Measurements from ENCODE around the gene NHLH1. TPM values are rescaled to one million over a fixed set of nuclear protein-coding genes. Genes with fewer than 3 reads are reported as not detected.

Gene NHLH1
- total and polyA plus RNA-seq, 2 donors (not counting 3 experiments of a cell fraction or from before 2014, with no cell fraction given) = 0.46 TPM

DNA sequence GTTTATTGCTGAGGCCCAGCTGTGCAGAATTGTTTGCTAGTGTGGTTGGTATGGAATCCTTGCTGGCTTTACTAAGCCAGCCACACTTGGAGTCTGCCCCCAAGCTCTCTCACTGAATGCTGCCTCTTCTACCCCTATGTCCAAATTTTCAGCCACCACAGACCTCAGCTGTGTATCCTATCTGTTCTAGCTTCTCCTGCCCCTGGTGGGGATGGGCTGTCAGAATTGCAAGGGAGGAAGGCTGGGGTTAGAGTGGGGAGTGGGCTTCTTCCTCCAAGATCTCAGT lies 4.4 kb downstream of the NHLH1 start:
- POLR2A ChIA-PET = no interaction called here
- dilution Hi-C loops (cut with MboI; ENCODE audit: extremely low pct_ligation_motif_present, low sequenced_read_pairs) (no loop called here), intact Hi-C loops (cut with micrococcal nuclease) (no loop called here)
- H3K27ac ChIP-seq (ENCODE audit: insufficient read depth, low read depth, low read length) = no peak overlapping the region
- CTCF ChIA-PET = interaction anchor here (1.1 to 1.4 kb wide), 3 partner anchors 8 to 178 kb away, joined by 3 to 6 read pairs (median 3); no protein-coding TSS in a partner anchor
- no peak overlapping the region for H2AFZ ChIP-seq (ENCODE audit: low read depth, low read length)
- H3K79me2 ChIP-seq (ENCODE audit: control insufficient read depth, insufficient read depth, low read length) = no peaks in the 10 kb centered on the region
- no peaks in the 10 kb centered on the region for H3K4me1 ChIP-seq (ENCODE audit: control insufficient read depth, extremely low read depth, insufficient read depth, low read length)
- DNase-seq (ENCODE audit: low read depth, low spot score) (no peak), FAIRE-seq (no peak)
- H3K9me1 ChIP-seq (replicated peaks; ENCODE audit: control insufficient read depth, extremely low read depth, insufficient read depth, low read length) = no peaks in the 10 kb centered on the region
- no peak for TF ChIP-seq FOS (IDR thresholded peaks at IDR 0.05; ENCODE audit: borderline replicate concordance, insufficient read depth, low read length)
- no peaks in the 10 kb centered on the region for H3K9me3 ChIP-seq (replicated peaks; ENCODE audit: control insufficient read depth, insufficient read depth, low read length)
- H3K36me3 ChIP-seq (ENCODE audit: control insufficient read depth in 2 of 2, extremely low read depth in 1 of 2, insufficient read depth in 2 of 2, low read length in 2 of 2) = no peaks in the 10 kb centered on the region
- H3K4me2 ChIP-seq (ENCODE audit: insufficient read depth, low read length) = no peak overlapping the region
- BruUV-seq (replicated peaks) = no TSS peak
- H4K20me1 ChIP-seq (replicated peaks; ENCODE audit: control insufficient read depth, extremely low read depth, insufficient read depth, low read length) = no peaks in the 10 kb centered on the region
- H3K9ac ChIP-seq (replicated peaks; ENCODE audit: extremely low read depth, insufficient read depth, low read length) = no peak overlapping the region
- no peak overlapping the region for H3K4me3 ChIP-seq (replicated peaks in 1 of 3; ENCODE audit: insufficient read depth in 1 of 3, low read depth in 1 of 3, low read length in 3 of 3)
- H3K27me3 ChIP-seq (ENCODE audit: control insufficient read depth in 2 of 2, insufficient read depth in 2 of 2, low read length in 2 of 2) = peaks cover 7 to 20% of the 10 kb centered on the region in 2 experiments

- FAIRE-seq (no peak), DNase-seq (ENCODE audit: low read depth, low spot score) (no peak)
- TF ChIP-seq GATA2 (IDR thresholded peaks at IDR 0.05; ENCODE audit: insufficient read depth, insufficient read length, low read depth, low read length) (no peak), FOS (IDR thresholded peaks at IDR 0.05; ENCODE audit: borderline replicate concordance, insufficient read depth, low read length) (no peak), MAX (IDR thresholded peaks at IDR 0.05; ENCODE audit: insufficient read depth, insufficient read length) (no peak), POLR2A (IDR thresholded peaks at IDR 0.05; ENCODE audit: low read depth, low read length) (no peak), CTCF (IDR thresholded peaks at IDR 0.05; ENCODE audit: extremely low read depth in 1 of 2, insufficient read depth in 1 of 2, low read depth in 1 of 2, low read length in 2 of 2) (no peak), POLR2AphosphoS5 (IDR thresholded peaks at IDR 0.05; ENCODE audit: insufficient read depth, low read depth, low read length) (no peak), JUN (IDR thresholded peaks at IDR 0.05; ENCODE audit: borderline replicate concordance, insufficient read depth, insufficient read length, low read depth) (no peak), MYC (IDR thresholded peaks at IDR 0.05; ENCODE audit: low read depth, low read length) (no peak), EZH2 (IDR thresholded peaks at IDR 0.05; ENCODE audit: borderline replicate concordance, low read depth, low read length, severe bottlenecking) (no peak)
- Histone ChIP-seq H2AFZ (ENCODE audit: low read depth, low read length) (no peak overlapping the region), H3K9me3 (replicated peaks; ENCODE audit: control insufficient read depth, insufficient read depth, low read length) (no peaks in the 10 kb centered on the region), H3K36me3 (ENCODE audit: control insufficient read depth in 2 of 2, extremely low read depth in 1 of 2, insufficient read depth in 2 of 2, low read length in 2 of 2) (no peaks in the 10 kb centered on the region), H3K9ac (replicated peaks; ENCODE audit: extremely low read depth, insufficient read depth, low read length) (no peak overlapping the region), H3K27me3 (ENCODE audit: control insufficient read depth in 2 of 2, insufficient read depth in 2 of 2, low read length in 2 of 2) (peaks cover 7 to 22% of the 10 kb centered on the region in 2 experiments), H3K4me1 (ENCODE audit: control insufficient read depth, extremely low read depth, insufficient read depth, low read length) (no peaks in the 10 kb centered on the region), H3K4me2 (ENCODE audit: insufficient read depth, low read length) (no peak overlapping the region), H3K4me3 (replicated peaks in 1 of 3; ENCODE audit: insufficient read depth in 1 of 3, low read depth in 1 of 3, low read length in 3 of 3) (no peak overlapping the region), H3K27ac (ENCODE audit: insufficient read depth, low read depth, low read length) (no peak overlapping the region), H3K79me2 (ENCODE audit: control insufficient read depth, insufficient read depth, low read length) (no peaks in the 10 kb centered on the region), H4K20me1 (replicated peaks; ENCODE audit: control insufficient read depth, extremely low read depth, insufficient read depth, low read length) (no peaks in the 10 kb centered on the region), H3K9me1 (replicated peaks; ENCODE audit: control insufficient read depth, extremely low read depth, insufficient read depth, low read length) (no peaks in the 10 kb centered on the region)
- no TSS peak for BruUV-seq (replicated peaks)
- CTCF ChIA-PET = interaction anchor here (1.1 to 2.9 kb wide), 4 partner anchors 9 to 178 kb away, joined by 3 to 9 read pairs (median 4); no protein-coding TSS in a partner anchor
- POLR2A ChIA-PET = no interaction called here
- intact Hi-C loops (cut with micrococcal nuclease) (no loop called here), dilution Hi-C loops (cut with MboI; ENCODE audit: extremely low pct_ligation_motif_present, low sequenced_read_pairs) (no loop called here)
Observed at GRCh38 chr1:160371756-160372155, 4.9 kb downstream of the NHLH1 start.

Data from endothelial cell of umbilical vein (primary cell).